Skeletal muscle tissue (tissue), 4 donors: ENCODE data around the gene GNG14. TPM values are rescaled to one million over a fixed set of nuclear protein-coding genes. Genes with fewer than 3 reads are reported as not detected.

Source experiments
- H3K27ac ChIP-seq: one replicate; pipeline ENCODE4 v1.7.0; 2013; ENCODE audit warnings: mild to moderate bottlenecking, low read depth, low read length, inconsistent platforms
- H3K27me3 ChIP-seq, 3 donors: one replicate each; pipeline ENCODE4 v1.7.0; 2013; ENCODE audit warnings: low read length in 3 of 3; ENCODE audit not compliant: control insufficient read depth in 3 of 3, insufficient read depth in 3 of 3
- H3K36me3 ChIP-seq, 3 donors: one replicate each; pipeline ENCODE4 v1.7.0; 2013; ENCODE audit warnings: low read length in 3 of 3; ENCODE audit not compliant: control insufficient read depth in 3 of 3, insufficient read depth in 3 of 3
- H3K4me1 ChIP-seq, 3 donors: one replicate each; pipeline ENCODE4 v1.7.0; 2013; ENCODE audit warnings: low read length in 3 of 3, mild to moderate bottlenecking in 3 of 3; ENCODE audit not compliant: control insufficient read depth in 3 of 3, insufficient read depth in 3 of 3
- H3K4me3 ChIP-seq, 3 donors: one replicate each; pipeline ENCODE4 v1.7.0; 2013; ENCODE audit warnings: low read length in 3 of 3
- H3K9ac ChIP-seq, 3 donors: one replicate each; pipeline ENCODE4 v1.7.0; 2013; ENCODE audit warnings: low read length in 3 of 3, mild to moderate bottlenecking in 3 of 3, moderate library complexity in 2 of 3, low read depth in 1 of 3
- H3K9me3 ChIP-seq, 3 donors: one replicate each; pipeline ENCODE4 v1.7.0; 2013; ENCODE audit warnings: low read length in 3 of 3; ENCODE audit not compliant: control insufficient read depth in 3 of 3
- total RNA-seq: library from RNA; depleted of rRNA; stranded (reverse); fragments of >200 nt; gene quantifications from one replicate; pipeline ENCODE4 v1.2.3, GENCODE V29; 2014
- donor health status: Osteomylitis.

GNG14 gene
- total RNA-seq, 1 donor from 2014 or later = not detected

DNA sequence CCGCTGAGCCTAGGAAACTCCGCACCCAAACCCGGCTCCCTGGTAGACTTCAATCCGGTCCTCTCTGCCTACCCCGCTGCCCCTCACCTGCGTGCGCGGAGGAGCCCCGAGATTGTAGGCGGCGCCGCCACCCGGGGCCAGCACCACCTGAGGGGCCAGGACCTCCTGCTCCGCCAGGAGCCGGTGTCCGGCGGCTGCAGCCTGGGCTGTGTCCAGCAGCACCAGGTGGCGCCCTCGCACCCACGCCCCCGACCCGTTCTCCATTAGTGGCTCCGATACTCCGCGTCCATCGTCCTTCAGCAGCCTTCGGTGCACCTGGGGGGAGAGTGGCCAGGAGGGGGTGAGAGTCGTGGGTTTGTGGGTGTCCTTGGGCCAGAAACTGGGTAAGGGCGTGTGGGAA lies 39.7 kb upstream of the GNG14 start:
- peak overlapping the region in 2 of 3 donors; percentile 50 to 54 for H3K9ac ChIP-seq
- no peaks in the 10 kb centered on the region for H3K9me3 ChIP-seq
- no peak overlapping the region for H3K27ac ChIP-seq
- H3K4me1 ChIP-seq = peaks cover 7% of the 10 kb centered on the region in 3 donors
- H3K27me3 ChIP-seq = no peaks in the 10 kb centered on the region
- peaks cover 2 to 8% (median 4%) of the 10 kb centered on the region in 3 donors for H3K36me3 ChIP-seq
- peak overlapping the region in 2 of 3 donors; percentile 2 to 54 for H3K4me3 ChIP-seq

DNA sequence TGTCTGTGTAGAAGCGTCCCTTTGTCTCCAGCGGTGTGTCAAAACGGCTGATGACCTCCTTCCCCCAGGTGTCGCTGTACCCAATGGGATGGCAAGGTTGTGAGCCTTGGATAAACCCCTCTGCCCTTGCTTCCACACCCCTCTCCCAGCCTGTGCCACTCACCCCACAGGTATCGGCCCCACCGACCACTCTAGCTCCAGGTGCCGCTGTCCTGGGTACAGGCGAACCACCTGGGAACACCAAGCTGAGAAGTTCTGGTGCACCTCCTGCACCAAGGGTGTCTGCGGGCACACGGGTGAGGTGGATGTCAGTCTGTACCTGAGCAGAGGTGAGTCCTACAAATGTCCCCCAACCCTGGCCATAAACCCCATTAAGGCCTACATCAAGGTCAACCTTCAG lies 37.9 kb upstream of the GNG14 start:
- no peaks in the 10 kb centered on the region for H3K27me3 ChIP-seq
- H3K4me3 ChIP-seq = no peak overlapping the region
- H3K9ac ChIP-seq = no peak overlapping the region
- H3K36me3 ChIP-seq = peaks cover 5 to 8% (median 6%) of the 10 kb centered on the region in 3 donors
- no peaks in the 10 kb centered on the region for H3K9me3 ChIP-seq
- peaks cover 7% of the 10 kb centered on the region in 3 donors for H3K4me1 ChIP-seq
- no peak overlapping the region for H3K27ac ChIP-seq

GRCh38 chr19:12652219-12652618 lies 35.6 kb upstream of the GNG14 start:
- peaks cover 7% of the 10 kb centered on the region in 3 donors for H3K4me1 ChIP-seq
- H3K4me3 ChIP-seq = no peak overlapping the region
- no peak overlapping the region for H3K27ac ChIP-seq
- peaks cover 22 to 25% (median 24%) of the 10 kb centered on the region in 3 donors for H3K36me3 ChIP-seq
- no peaks in the 10 kb centered on the region for H3K9me3 ChIP-seq
- H3K27me3 ChIP-seq = no peaks in the 10 kb centered on the region
- no peak overlapping the region for H3K9ac ChIP-seq

GRCh38 chr19:12655546-12655945 lies 32.3 kb upstream of the GNG14 start:
- H3K36me3 ChIP-seq = peaks cover 32 to 40% (median 34%) of the 10 kb centered on the region in 3 donors

GRCh38 chr19:12656899-12657571 lies 30.8 kb upstream of the GNG14 start:
- no peak overlapping the region for H3K27ac ChIP-seq
- no peak overlapping the region for H3K4me3 ChIP-seq
- no peaks in the 10 kb centered on the region for H3K4me1 ChIP-seq
- H3K9ac ChIP-seq = no peak overlapping the region
- H3K9me3 ChIP-seq = no peaks in the 10 kb centered on the region
- H3K36me3 ChIP-seq = peaks cover 36 to 45% (median 42%) of the 10 kb centered on the region in 3 donors
- H3K27me3 ChIP-seq = no peaks in the 10 kb centered on the region

More at GRCh38 chr19:12655546-12655945, 32.3 kb upstream of the GNG14 start:
- no peaks in the 10 kb centered on the region for H3K4me1 ChIP-seq
- H3K4me3 ChIP-seq = no peak overlapping the region
- no peak overlapping the region for H3K9ac ChIP-seq
- no peaks in the 10 kb centered on the region for H3K9me3 ChIP-seq
- no peak overlapping the region for H3K27ac ChIP-seq
- H3K27me3 ChIP-seq = no peaks in the 10 kb centered on the region

DNA sequence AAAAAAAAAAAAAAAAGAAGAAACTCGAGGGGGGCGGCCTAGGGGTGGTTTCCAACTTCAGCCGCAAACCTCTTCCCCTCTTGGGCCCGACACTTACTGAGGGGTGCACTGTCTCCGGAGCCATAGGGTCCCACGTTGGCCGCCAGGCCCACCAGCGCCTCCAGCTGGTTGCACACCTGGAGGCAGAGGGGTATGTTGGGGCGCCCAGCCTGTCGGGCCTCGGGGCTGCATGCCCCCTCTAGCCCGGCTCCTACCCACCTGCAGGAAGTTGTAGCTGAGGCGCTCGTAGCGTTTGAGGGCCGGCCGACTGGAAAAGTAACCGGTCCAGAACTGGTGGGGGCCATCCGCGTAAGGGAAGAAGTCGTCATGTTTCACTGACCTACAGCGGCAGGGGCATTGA lies 29.8 kb upstream of the GNG14 start:
- H3K4me3 ChIP-seq = no peak overlapping the region
- H3K27me3 ChIP-seq = no peaks in the 10 kb centered on the region
- no peaks in the 10 kb centered on the region for H3K4me1 ChIP-seq
- H3K36me3 ChIP-seq = peaks cover 36 to 46% (median 42%) of the 10 kb centered on the region in 3 donors
- no peak overlapping the region for H3K9ac ChIP-seq
- no peaks in the 10 kb centered on the region for H3K9me3 ChIP-seq
- H3K27ac ChIP-seq = no peak overlapping the region

DNA sequence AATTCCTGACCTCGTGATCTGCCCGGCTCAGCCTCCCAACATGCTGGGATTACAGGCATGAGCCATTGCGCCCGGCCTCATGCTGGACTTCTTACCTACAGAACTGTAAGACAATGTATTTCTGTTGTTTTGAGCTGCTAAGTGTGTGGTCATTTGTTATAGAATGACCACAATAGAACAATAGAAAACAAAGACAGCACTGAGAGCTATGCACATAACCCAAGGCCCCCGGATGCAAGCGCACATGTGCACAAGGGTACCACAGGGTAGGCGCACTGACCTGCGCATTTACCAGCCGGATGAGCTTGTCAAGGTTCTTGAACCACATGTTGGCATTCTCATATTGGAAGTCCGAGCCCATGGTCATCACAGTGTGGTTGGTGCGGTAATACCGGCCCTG lies 26.8 kb upstream of the GNG14 start:
- Histone ChIP-seq H3K36me3 (peaks cover 45 to 55% (median 51%) of the 10 kb centered on the region in 3 donors), H3K27me3 (no peaks in the 10 kb centered on the region), H3K4me1 (peaks cover 7 to 14% (median 9%) of the 10 kb centered on the region in 3 donors), H3K4me3 (no peak overlapping the region), H3K9ac (no peak overlapping the region), H3K27ac (no peak overlapping the region), H3K9me3 (no peaks in the 10 kb centered on the region)

DNA sequence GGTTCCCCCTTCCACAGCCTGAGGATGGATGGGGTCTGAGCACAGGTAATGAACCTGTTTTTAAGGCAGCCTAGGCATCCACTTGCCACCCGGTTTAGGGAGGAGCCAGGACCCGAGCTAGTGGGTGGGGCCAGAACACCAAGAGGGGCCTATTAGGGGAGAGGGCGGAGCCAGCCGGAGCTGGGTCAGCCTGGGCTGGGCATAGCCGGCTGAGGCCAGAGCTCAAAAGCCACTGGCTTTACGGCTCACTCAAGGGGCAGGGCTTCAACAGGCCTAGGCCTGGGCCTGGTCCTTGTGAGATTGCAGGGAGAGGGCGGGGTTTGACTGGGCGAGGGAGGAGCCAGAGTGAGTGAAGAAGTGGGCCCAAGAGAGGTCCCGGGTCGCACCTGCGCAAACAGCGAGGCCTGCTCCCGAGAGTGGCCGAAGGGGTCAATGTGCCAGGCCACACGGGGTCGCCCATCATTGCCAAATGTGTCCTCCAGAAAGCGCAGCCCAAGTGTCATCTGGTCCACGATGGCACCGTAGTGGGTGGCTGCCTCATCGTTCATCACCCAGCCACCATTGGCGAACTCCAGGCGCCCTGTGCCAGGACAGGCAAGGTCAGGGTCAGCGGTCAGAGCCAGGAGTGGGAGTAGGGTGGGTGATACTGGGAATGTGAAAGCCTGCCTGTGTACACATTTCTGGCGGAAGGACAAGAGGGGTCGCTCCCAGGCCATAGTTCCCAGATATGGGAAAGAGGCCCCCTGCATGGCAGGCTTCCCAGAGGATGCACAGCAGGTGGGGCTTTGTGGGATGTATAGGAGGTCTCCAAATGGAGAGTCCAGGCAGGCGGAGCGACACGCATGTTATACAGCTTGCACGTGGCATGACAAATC lies 23.2 kb upstream of the GNG14 start:
- Histone ChIP-seq H3K36me3 (peaks cover 35 to 47% (median 36%) of the 10 kb centered on the region in 3 donors), H3K9me3 (no peaks in the 10 kb centered on the region), H3K9ac (no peak overlapping the region), H3K4me1 (peaks cover 32 to 45% (median 34%) of the 10 kb centered on the region in 3 donors), H3K4me3 (peak overlapping the region in 1 of 3 donors; percentile 0), H3K27me3 (no peaks in the 10 kb centered on the region), H3K27ac (no peak overlapping the region)

DNA sequence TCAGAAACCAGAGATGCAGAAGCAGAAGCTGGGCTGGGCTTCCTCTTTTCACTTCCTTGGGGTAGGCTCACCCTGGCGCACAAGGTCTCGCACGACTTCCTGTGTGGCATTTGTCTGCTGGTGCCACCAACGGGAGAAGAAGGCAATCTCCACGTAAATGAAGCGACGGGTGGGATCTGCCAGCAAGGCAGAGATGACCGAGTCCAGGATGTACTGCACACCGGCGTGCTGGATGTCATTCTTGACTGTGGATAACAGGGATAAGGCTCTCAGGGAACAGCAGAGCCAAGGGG lies 22.6 kb upstream of the GNG14 start:
- Histone ChIP-seq H3K9ac (peak overlapping the region in 1 of 3 donors; percentile 95), H3K36me3 (peaks cover 32 to 47% (median 33%) of the 10 kb centered on the region in 3 donors), H3K27ac (no peak overlapping the region), H3K27me3 (no peaks in the 10 kb centered on the region), H3K4me3 (peak overlapping the region in 2 of 3 donors; percentile 38 to 92), H3K9me3 (no peaks in the 10 kb centered on the region), H3K4me1 (peaks cover 38 to 51% (median 39%) of the 10 kb centered on the region in 3 donors)
